T-helper 2 cell treated with Interferon-gamma antibody and Interleukin-4, amounts not matched to agents 5 μg/mL and 100 μg/mL, for 36 hours (primary cell): Measurements from ENCODE around the gene SYDE1.

Experiments used
- DNase-seq: peaks from one replicate; pipeline ENCODE4 v3.0.0; 2021; ENCODE audit warnings: low spot score
- H3K27ac Mint-ChIP-seq: one replicate; pipeline ENCODE4 v1.8.0; 2021; ENCODE audit warnings: mild to moderate bottlenecking, mixed read lengths
- H3K27me3 Mint-ChIP-seq: one replicate; pipeline ENCODE4 v1.8.0; 2021; ENCODE audit warnings: low read depth, mixed read lengths
- H3K36me3 Mint-ChIP-seq: one replicate; pipeline ENCODE4 v1.8.0; 2021; ENCODE audit warnings: low read depth, mixed read lengths
- H3K4me1 Mint-ChIP-seq: one replicate; pipeline ENCODE4 v1.8.0; 2021; ENCODE audit warnings: low read depth, mixed read lengths
- H3K4me3 Mint-ChIP-seq: one replicate; pipeline ENCODE4 v1.8.0; 2022; ENCODE audit warnings: mild to moderate bottlenecking, moderate library complexity, mixed read lengths
- H3K9me3 Mint-ChIP-seq: one replicate; pipeline ENCODE4 v1.8.0; 2021; ENCODE audit warnings: mixed read lengths

SYDE1 gene

DNA sequence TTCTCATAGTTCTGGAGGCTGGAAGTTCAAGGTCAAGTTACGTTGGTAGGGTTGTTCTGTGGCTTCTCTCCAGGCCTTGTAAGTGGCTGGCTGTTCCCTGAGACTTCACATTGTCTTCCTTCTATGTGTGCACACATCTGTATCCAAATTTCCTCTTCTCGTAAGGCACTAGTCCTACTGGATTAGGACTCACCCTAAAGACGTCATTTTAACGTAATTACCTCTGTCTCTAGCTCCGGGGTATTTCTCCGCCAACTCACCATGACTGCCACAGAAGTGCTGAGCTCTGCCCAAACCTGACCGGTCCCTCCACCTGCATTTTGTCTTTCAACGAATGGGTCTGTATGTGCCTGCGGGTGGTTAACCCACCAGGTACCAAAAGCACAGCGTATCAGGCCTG is 8.7 kb upstream of the SYDE1 start:
- Mint-ChIP-seq H3K9me3 (peaks cover 6% of the 10 kb centered on the region), H3K27me3 (no peaks in the 10 kb centered on the region), H3K36me3 (no peaks in the 10 kb centered on the region), H3K27ac (no peak overlapping the region), H3K4me3 (no peak overlapping the region), H3K4me1 (no peaks in the 10 kb centered on the region)
- DNase-seq = no peak

DNA sequence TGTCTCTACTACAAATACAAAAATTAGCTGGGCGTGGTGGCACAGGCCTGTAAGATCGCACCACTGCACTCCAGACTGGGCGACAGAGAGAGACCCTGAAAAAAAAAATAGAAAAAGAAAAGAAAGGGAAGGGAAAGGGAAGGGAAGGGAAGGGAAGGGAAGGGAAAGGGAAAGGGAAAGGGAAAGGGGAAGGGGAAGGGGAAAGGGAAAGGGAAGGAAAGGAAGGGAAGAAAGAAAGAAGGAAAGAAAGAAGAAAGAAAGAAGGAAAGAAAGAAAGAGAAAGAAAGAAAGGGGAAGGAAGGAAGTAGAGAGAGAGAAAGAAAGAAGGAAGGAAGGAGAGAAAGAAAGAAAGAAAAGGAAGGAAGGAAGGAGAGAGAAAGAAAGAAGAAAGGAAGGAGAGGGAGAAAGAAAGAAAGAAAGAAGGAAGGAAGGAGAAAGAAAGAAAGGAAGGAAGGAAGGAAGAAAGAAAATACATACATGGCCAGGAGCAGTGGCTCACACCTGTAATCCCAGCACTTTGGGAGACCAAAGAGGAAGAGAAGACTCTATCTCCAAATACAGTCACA is 8.1 kb upstream of the SYDE1 start:
- H3K36me3 Mint-ChIP-seq = no peaks in the 10 kb centered on the region
- H3K27ac Mint-ChIP-seq = no peak overlapping the region
- H3K9me3 Mint-ChIP-seq = peaks cover 10% of the 10 kb centered on the region
- H3K4me1 Mint-ChIP-seq = no peaks in the 10 kb centered on the region
- no peak overlapping the region for H3K4me3 Mint-ChIP-seq
- DNase-seq = no peak
- no peaks in the 10 kb centered on the region for H3K27me3 Mint-ChIP-seq

DNA sequence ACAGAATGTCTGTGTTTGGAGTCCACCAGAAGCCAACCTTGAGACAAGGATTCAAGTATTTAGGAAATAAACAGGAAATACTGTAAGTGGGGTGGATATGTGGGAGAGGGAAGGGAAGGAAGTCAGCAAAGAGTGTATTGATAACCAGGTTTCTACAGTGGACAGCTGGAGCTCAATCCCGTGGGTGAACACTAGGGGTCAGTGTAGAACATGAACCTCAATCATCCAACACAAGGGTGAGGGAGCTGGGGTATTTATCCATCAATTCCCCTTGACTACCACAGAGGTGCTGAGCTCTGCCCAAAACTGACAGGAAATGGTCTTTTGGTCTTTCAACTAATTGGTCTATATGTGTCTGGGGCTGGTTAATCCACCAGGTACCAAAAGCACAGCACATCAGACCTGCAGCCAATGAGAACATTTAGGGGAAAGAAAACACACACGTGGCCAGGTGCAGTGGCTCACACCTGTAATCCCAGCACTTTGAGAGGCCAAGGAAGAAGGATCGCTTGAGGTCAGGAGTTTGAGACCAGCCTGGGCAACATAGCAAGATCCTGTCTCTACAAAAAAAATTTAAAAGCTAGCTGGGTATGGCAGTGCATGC is 5.6 kb upstream of the SYDE1 start:
- Mint-ChIP-seq H3K4me1 (peaks cover under 1% of the 10 kb centered on the region), H3K27me3 (peaks cover 11% of the 10 kb centered on the region), H3K27ac (no peak overlapping the region), H3K9me3 (peaks cover 22% of the 10 kb centered on the region), H3K36me3 (no peaks in the 10 kb centered on the region), H3K4me3 (no peak overlapping the region)
- peak; percentile 21 for DNase-seq

DNA sequence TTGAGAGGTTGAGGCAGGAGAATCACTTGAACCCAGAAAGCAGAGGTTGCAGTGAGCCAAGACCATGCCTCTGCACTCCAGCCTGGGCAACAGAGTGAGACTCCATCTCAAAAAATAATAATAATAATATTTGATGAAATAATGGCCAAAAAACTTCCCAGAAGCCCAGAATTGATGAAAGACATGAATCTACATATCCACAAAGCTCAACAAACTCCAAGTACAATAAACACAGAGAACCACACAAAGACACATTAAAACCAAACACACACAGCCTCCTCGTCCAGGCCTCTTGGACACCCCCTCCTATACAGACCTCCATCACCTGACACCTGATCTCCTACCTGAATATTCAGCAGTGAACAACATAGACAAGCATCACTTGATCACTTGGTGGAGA is 3.2 kb upstream of the SYDE1 start:
- no peak for DNase-seq
- H3K27ac Mint-ChIP-seq = no peak overlapping the region
- no peaks in the 10 kb centered on the region for H3K36me3 Mint-ChIP-seq
- H3K4me3 Mint-ChIP-seq = no peak overlapping the region
- H3K9me3 Mint-ChIP-seq = peaks cover 22% of the 10 kb centered on the region
- peaks cover 18% of the 10 kb centered on the region for H3K27me3 Mint-ChIP-seq
- peaks cover 8% of the 10 kb centered on the region for H3K4me1 Mint-ChIP-seq

DNA sequence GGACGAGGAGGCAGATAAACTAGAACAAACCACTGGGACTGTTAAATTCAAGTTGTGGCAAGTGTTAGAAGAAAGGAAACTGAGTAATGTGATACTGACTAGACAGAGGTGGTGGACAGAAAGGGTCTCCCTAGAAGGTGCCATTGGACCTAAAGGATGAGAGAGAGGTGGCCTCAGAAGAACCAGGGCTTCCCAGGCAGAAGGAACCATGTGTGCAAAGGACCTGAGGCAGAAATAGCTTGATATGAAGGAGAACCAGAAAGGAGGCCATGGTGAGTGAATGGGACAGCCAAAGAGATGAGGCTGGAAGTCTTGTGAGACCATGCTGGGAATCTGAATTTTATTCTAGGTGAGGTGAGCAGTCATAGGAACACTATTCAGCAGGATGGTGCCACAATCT is 2.8 kb upstream of the SYDE1 start:
- H3K27ac Mint-ChIP-seq = no peak overlapping the region
- H3K36me3 Mint-ChIP-seq = no peaks in the 10 kb centered on the region
- no peak for DNase-seq
- peaks cover 18% of the 10 kb centered on the region for H3K27me3 Mint-ChIP-seq
- H3K4me3 Mint-ChIP-seq = no peak overlapping the region
- H3K4me1 Mint-ChIP-seq = peaks cover 8% of the 10 kb centered on the region
- H3K9me3 Mint-ChIP-seq = peaks cover 22% of the 10 kb centered on the region

DNA sequence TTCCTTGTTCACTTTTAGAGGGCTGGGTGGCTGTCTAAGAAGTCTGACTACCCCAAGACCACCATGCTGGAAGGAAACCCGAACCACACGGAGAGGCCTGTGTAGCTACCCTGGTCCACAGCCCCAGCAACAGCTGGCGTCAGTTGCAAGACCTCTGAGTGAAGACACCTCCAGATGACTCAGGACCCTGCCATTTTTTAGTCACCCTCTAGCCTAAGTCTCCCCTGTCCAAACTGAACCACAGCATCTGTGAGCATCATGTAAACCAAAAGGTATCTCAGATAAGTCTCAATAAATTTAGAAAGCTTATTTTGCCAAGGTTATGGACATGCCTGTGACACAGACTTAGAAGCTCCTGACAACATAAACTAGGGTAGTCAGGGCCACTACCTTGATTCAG is 2.2 kb upstream of the SYDE1 start:
- H3K9me3 Mint-ChIP-seq = peaks cover 22% of the 10 kb centered on the region
- peaks cover 18% of the 10 kb centered on the region for H3K27me3 Mint-ChIP-seq
- no peaks in the 10 kb centered on the region for H3K36me3 Mint-ChIP-seq
- no peak for DNase-seq
- H3K4me1 Mint-ChIP-seq = peaks cover 8% of the 10 kb centered on the region
- H3K27ac Mint-ChIP-seq = no peak overlapping the region
- no peak overlapping the region for H3K4me3 Mint-ChIP-seq

DNA sequence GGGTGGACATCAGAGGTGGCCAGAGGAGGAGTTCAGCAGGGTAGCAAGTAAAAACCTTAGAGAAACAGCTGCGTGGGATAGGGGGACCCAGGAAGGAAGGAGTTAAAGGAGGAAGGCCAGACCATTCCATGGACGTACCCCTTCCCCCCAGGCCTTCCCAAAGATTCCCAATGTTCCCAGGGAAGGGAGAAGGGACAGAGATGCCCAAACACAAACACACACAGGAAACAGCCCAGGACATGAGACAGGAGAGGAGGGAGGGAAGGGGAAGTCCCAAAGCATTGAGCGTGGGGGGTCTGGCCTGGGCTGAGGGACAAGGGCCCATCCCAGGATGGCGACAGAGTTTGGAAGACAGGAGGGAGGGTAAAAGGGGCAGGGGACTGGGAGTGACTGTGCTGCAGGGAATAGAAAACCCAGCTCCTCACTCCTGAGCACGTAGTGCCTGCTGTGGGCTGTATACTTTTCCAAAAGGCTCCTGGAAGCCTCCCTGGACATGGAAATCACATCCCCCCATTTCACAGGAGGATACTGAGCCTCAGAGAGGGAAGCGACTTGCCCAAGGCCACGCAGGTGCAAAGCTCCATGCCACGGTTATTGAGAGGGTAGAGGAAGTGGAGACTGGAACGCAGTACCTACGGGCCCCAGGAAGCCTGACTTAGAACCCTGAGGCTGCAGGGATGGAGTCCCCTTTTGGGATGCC is 1.1 kb downstream of the SYDE1 start:
- H3K4me1 Mint-ChIP-seq = peaks cover 8% of the 10 kb centered on the region
- H3K27ac Mint-ChIP-seq = no peak overlapping the region
- H3K4me3 Mint-ChIP-seq = peak overlapping the region; percentile 40
- H3K36me3 Mint-ChIP-seq = no peaks in the 10 kb centered on the region
- peaks cover 18% of the 10 kb centered on the region for H3K27me3 Mint-ChIP-seq
- H3K9me3 Mint-ChIP-seq = peaks cover 18% of the 10 kb centered on the region
- no peak for DNase-seq

DNA sequence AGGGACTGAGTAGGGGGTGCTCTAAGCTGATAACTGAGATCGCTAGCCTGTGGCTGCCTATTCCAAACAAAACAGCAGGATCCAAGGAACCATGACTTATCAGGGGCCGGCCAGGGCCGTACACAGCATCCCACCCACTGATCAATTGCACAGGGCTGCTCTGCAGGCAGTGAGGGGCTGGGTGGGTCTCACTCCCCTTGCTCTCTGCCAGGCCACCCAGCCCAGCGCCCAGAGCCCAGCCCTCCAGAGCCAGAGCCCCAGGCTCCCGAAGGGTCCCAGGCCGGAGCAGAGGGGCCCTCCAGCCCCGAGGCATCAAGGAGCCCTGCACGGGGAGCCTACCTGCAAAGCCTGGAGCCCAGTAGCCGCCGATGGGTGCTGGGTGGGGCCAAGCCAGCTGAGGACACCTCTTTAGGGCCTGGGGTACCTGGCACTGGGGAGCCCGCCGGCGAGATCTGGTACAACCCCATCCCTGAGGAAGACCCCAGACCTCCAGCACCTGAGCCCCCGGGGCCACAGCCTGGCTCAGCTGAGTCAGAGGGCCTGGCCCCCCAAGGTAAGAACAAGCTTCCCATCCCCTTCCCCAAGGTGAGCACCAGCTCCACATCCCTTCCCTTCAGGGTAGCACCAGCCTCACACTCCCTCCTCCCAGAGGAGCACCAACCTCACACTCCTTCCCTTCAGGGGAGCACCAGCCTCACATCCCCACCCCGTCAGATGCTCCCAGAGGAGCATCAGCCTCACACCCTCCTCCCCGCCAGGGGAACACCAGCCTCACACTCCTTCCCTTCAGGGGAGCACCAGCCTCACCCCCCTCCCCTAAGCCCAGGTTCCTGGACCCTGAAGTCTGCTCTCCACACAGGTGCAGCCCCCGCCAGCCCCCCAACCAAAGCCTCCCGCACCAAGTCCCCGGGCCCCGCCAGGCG is 1.9 kb downstream of the SYDE1 start:
- Mint-ChIP-seq H3K9me3 (peaks cover 12% of the 10 kb centered on the region), H3K27ac (no peak overlapping the region), H3K27me3 (peaks cover 18% of the 10 kb centered on the region), H3K36me3 (peaks cover under 1% of the 10 kb centered on the region), H3K4me3 (no peak overlapping the region), H3K4me1 (peaks cover 8% of the 10 kb centered on the region)
- DNase-seq = no peak

DNA sequence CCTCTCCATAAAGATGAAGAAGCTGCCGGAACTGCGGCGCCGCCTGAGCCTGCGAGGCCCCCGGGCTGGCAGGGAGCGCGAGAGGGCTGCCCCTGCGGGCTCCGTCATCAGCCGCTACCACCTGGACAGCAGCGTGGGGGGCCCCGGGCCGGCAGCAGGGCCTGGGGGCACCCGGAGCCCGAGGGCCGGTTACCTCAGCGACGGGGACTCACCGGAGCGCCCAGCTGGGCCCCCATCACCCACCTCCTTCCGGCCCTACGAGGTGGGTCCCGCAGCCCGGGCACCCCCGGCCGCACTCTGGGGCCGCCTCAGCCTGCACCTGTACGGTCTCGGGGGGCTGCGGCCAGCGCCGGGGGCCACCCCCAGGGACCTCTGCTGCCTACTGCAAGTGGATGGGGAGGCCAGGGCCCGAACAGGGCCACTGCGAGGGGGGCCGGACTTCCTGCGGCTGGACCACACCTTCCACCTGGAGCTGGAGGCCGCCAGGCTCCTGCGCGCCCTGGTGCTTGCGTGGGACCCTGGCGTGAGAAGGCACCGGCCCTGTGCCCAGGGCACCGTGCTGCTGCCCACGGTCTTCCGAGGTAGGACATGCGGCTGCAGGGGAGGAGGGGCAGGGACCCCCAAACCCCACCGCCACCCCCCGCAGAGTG is 2.7 kb downstream of the SYDE1 start:
- peaks cover 18% of the 10 kb centered on the region for H3K27me3 Mint-ChIP-seq
- H3K4me3 Mint-ChIP-seq = no peak overlapping the region
- H3K27ac Mint-ChIP-seq = no peak overlapping the region
- no peak for DNase-seq
- H3K9me3 Mint-ChIP-seq = peaks cover 4% of the 10 kb centered on the region
- H3K4me1 Mint-ChIP-seq = peaks cover 8% of the 10 kb centered on the region
- H3K36me3 Mint-ChIP-seq = peaks cover 3% of the 10 kb centered on the region

DNA sequence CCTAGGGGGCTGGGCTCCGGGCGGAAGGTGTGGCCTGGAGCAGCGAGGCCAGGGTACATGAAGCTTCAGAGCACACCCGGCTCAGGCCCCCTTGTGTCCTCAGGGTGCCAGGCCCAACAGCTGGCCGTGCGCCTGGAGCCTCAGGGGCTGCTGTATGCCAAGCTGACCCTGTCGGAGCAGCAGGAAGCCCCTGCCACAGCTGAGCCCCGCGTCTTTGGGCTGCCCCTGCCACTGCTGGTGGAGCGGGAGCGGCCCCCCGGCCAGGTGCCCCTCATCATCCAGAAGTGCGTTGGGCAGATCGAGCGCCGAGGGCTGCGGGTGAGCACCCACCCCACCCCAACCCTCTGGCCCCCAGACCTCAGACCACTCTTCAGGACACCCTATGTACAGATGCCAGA is 3.2 kb downstream of the SYDE1 start:
- H3K4me1 Mint-ChIP-seq = peaks cover 8% of the 10 kb centered on the region
- DNase-seq = no peak
- H3K27ac Mint-ChIP-seq = no peak overlapping the region
- H3K27me3 Mint-ChIP-seq = peaks cover 16% of the 10 kb centered on the region
- peaks cover 3% of the 10 kb centered on the region for H3K36me3 Mint-ChIP-seq
- H3K4me3 Mint-ChIP-seq = no peak overlapping the region
- no peaks in the 10 kb centered on the region for H3K9me3 Mint-ChIP-seq

DNA sequence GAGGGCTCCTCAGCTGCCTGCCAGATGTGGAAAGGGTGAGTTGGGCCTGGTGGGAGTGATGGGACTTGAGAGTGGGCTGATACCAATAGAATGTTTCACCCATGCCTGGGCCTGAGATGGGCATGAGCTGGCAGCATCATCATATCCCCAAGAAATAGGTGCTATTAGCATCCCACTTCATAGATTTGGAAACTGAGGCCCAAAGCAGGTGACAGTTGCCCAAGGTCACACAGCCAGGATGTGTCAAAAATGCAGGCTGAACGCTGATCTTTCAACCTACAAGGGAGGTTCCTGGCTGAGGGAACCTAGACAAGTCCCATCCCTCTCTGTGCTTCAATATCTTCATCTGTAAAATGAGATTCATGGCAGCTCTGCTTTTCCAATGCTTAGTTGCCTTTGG is 4.6 kb downstream of the SYDE1 start:
- H3K27ac Mint-ChIP-seq = peak overlapping the region; percentile 3
- H3K36me3 Mint-ChIP-seq = peaks cover 4% of the 10 kb centered on the region
- no peaks in the 10 kb centered on the region for H3K9me3 Mint-ChIP-seq
- H3K4me3 Mint-ChIP-seq = no peak overlapping the region
- H3K27me3 Mint-ChIP-seq = peaks cover 5% of the 10 kb centered on the region
- DNase-seq = no peak
- peaks cover 6% of the 10 kb centered on the region for H3K4me1 Mint-ChIP-seq

DNA sequence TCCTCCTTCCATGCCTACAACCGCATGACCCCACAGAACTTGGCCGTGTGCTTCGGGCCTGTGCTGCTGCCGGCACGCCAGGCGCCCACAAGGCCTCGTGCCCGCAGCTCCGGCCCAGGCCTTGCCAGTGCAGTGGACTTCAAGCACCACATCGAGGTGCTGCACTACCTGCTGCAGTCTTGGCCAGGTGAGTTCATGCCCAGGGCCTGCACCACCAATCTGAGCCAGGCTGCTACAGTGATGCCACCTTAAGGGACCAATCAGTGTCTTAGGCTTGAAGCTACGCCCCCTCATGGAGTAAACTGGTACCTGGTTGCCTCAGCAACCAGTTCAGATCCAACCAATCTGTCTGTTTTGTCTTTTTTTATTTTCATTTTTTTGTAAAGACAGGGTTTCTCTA is 5.2 kb downstream of the SYDE1 start:
- Mint-ChIP-seq H3K4me3 (no peak overlapping the region), H3K9me3 (no peaks in the 10 kb centered on the region), H3K27me3 (peaks cover 3% of the 10 kb centered on the region), H3K36me3 (peaks cover 7% of the 10 kb centered on the region), H3K27ac (no peak overlapping the region), H3K4me1 (peaks cover 3% of the 10 kb centered on the region)
- DNase-seq = no peak

DNA sequence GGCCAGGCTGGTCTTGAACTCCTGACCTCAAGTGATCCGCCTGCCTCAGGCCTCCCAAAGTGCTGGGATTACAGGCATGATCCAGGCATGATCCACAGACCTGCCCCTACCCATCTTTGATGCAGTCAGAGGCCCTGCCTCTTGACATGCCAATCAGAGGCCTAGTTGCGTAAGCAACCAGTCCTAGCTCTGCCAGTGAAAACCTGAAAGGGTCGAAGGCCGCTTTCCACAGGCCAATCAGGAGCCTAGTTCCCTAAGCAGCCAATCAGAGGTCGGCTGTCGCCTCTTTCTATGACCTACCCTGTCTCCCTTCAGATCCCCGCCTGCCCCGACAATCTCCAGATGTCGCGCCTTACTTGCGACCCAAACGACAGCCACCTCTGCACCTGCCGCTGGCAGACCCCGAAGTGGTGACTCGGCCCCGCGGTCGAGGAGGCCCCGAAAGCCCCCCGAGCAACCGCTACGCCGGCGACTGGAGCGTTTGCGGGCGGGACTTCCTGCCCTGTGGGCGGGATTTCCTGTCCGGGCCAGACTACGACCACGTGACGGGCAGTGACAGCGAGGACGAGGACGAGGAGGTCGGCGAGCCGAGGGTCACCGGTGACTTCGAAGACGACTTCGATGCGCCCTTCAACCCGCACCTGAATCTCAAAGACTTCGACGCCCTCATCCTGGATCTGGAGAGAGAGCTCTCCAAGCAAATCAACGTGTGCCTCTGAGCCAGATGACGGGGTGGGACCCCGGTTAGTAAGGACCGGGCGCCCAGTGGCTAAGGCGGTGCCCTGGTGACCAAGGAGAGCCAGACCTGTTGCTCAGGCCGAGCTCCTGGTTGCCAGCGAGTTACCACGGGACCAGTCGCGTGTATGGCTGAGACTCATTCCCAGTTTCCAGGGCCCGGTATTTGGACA is 6.3 kb downstream of the SYDE1 start:
- Mint-ChIP-seq H3K27me3 (no peaks in the 10 kb centered on the region), H3K9me3 (no peaks in the 10 kb centered on the region), H3K27ac (no peak overlapping the region), H3K4me3 (no peak overlapping the region), H3K36me3 (peaks cover 16% of the 10 kb centered on the region), H3K4me1 (no peaks in the 10 kb centered on the region)
- DNase-seq = no peak
